ENCODE measurements around the gene NOS1AP. TPM values are rescaled to one million over a fixed set of nuclear protein-coding genes. Genes with fewer than 3 reads are reported as not detected.
"Not testable (repeated sequence)": the region's sequence is repeated elsewhere in the genome, so short reads cannot be mapped to it uniquely, and the experiment has no call there.

Gene NOS1AP
- total and polyA plus RNA-seq, 7 experiments from 2014 or later, result 0.08 to 0.15 TPM; not detected in 5

DNA sequence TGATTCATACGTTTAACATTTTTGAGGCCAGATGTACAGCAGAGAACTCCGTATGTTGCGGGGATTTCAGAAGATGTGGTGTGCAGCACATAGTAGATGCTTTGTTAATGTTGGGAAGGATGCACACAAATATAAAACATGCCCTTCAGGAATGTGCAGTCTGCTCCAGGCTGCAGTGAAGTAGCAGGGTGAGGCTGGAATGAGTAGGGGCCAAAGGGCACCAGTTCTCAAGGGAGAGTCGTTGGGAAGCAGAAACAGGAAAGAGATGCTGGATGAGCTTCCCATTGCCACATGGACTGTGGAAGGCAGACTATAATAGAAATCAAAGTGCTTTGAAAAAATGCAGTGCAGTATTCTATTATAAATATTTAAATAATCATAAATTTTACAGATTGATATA, 126.9 kb downstream of the NOS1AP start:
- Mint-ChIP-seq H3K36me3 (no peaks in the 10 kb centered on the region), H3K27me3 (peaks cover 11 to 29% (median 16%) of the 10 kb centered on the region in 5 donors), H3K9me3 (peaks cover 0 to 4% (median 0%) of the 10 kb centered on the region in 11 donors), H3K4me3 (no peak overlapping the region), H3K4me1 (no peaks in the 10 kb centered on the region), H3K27ac (no peak overlapping the region)
- H3K4me1 ChIP-seq (ENCODE audit: control insufficient read depth in 2 of 2, insufficient read depth in 2 of 2, low read length in 2 of 2), result no peaks in the 10 kb centered on the region
- intact Hi-C loops (cut with micrococcal nuclease), result no loop called here
- DNase-seq (no peak), ATAC-seq (no peak)
- CTCF ChIA-PET, result interaction anchor here (0.8 kb wide), 1 partner anchor 88 kb away, joined by 3 read pairs; no protein-coding TSS in a partner anchor
- H3K9me3 ChIP-seq (ENCODE audit: control insufficient read depth in 2 of 3, low read length in 3 of 3), result no peaks in the 10 kb centered on the region
- POLR2A ChIA-PET, result no interaction called here
- no peaks in the 10 kb centered on the region for H3K27me3 ChIP-seq (ENCODE audit: control insufficient read depth in 2 of 2, insufficient read depth in 2 of 2, low read length in 2 of 2)
- H3K36me3 ChIP-seq (ENCODE audit: control insufficient read depth in 2 of 3, insufficient read depth in 3 of 3, low read length in 3 of 3), result no peaks in the 10 kb centered on the region
- H3K27ac ChIP-seq (ENCODE audit: low read depth, low read length), result no peak overlapping the region
- H3K4me3 ChIP-seq (ENCODE audit: low read length), result no peak overlapping the region

DNA sequence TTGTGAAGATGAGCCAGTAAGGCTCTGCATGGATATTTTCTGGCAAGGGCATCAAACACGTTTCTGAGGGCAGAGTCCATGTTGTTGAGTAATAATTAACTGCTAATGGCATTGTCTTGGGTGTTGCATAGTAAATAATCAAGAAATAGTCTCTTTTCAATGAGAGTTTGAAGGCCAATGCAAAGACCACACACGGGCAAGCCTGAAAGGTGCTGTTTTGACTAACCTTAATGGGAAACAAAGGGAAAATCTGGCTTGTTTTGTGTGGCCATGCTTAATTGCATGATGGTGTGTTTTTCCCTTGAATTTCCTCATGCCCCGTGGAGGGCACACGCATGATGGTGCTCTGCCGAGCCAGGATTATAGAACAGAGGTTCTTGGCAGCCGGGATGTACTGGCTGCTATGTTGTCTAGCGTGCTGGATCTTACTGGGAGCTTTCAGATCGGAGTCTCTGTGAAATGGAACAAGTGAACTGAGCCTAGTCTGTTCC, 127.6 kb downstream of the NOS1AP start:
- Histone ChIP-seq H3K27ac (ENCODE audit: low read depth, low read length) (no peak overlapping the region), H3K27me3 (ENCODE audit: control insufficient read depth in 2 of 2, insufficient read depth in 2 of 2, low read length in 2 of 2) (no peaks in the 10 kb centered on the region), H3K9me3 (ENCODE audit: control insufficient read depth in 2 of 3, low read length in 3 of 3) (no peaks in the 10 kb centered on the region), H3K36me3 (ENCODE audit: control insufficient read depth in 2 of 3, insufficient read depth in 3 of 3, low read length in 3 of 3) (no peaks in the 10 kb centered on the region), H3K4me3 (ENCODE audit: low read length) (no peak overlapping the region), H3K4me1 (ENCODE audit: control insufficient read depth in 2 of 2, insufficient read depth in 2 of 2, low read length in 2 of 2) (no peaks in the 10 kb centered on the region)
- H3K27ac Mint-ChIP-seq, result no peak overlapping the region
- H3K27me3 Mint-ChIP-seq, result peaks cover 16 to 29% (median 22%) of the 10 kb centered on the region in 5 donors
- ChIA-PET POLR2A (no interaction called here), CTCF (no interaction called here)
- H3K36me3 Mint-ChIP-seq, result no peaks in the 10 kb centered on the region
- intact Hi-C loops (cut with micrococcal nuclease), result no loop called here
- DNase-seq, result no peak
- H3K9me3 Mint-ChIP-seq, result peaks cover 0 to 4% (median 0%) of the 10 kb centered on the region in 11 donors
- no peak overlapping the region for H3K4me3 Mint-ChIP-seq
- ATAC-seq, result no peak
- H3K4me1 Mint-ChIP-seq, result no peaks in the 10 kb centered on the region

DNA sequence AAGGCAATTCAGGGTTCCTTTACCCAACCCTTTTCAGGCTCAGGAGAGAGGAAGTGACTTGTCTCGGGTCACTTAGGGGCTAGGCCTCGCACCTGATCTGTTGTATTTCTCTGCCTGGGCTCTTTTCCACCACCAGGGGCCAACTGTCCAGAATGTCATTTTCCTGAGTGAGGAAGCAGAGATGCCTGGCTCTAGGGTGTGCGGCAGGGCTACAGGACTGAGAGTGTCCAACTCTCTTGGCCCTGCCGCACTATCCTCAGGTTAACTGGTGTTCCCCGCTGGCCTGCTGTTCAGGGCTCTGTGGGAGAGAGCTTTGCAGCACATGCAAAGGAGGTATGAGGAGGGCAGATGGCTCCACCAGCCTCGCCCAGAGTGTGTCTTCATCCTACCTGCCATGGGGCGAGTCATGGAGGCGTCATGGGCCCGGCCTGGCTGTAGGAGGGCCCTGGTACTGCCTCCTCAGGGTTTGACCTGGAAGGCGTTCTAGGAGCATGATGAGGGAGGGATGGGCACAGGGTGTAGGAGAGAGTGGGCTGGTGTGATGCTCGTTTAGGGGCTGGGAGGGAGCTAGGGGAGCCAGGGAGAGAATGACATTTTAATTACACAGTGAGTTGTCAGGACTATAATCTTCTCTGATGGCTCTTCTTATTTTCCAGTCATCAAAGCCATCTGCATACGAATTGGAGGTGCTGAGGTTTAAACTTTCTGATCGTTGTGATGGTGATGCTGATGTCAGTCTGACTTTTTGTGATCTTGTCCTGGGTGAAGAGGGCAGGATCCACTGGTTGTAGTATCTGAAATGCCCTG, 128.3 kb downstream of the NOS1AP start:
- no peak for DNase-seq
- no peak for ATAC-seq
- CTCF ChIA-PET, result no interaction called here
- Mint-ChIP-seq H3K36me3 (no peaks in the 10 kb centered on the region), H3K4me1 (no peaks in the 10 kb centered on the region), H3K27me3 (peaks cover 16 to 31% (median 25%) of the 10 kb centered on the region in 5 donors), H3K9me3 (peaks cover 0 to 4% (median 0%) of the 10 kb centered on the region in 11 donors), H3K27ac (no peak overlapping the region), H3K4me3 (no peak overlapping the region)
- no peak overlapping the region for H3K27ac ChIP-seq (ENCODE audit: low read depth, low read length)
- no peaks in the 10 kb centered on the region for H3K36me3 ChIP-seq (ENCODE audit: control insufficient read depth in 2 of 3, insufficient read depth in 3 of 3, low read length in 3 of 3)
- H3K27me3 ChIP-seq (ENCODE audit: control insufficient read depth in 2 of 2, insufficient read depth in 2 of 2, low read length in 2 of 2), result no peaks in the 10 kb centered on the region
- intact Hi-C loops (cut with micrococcal nuclease), result no loop called here
- POLR2A ChIA-PET, result no interaction called here
- H3K4me3 ChIP-seq (ENCODE audit: low read length), result no peak overlapping the region
- no peaks in the 10 kb centered on the region for H3K9me3 ChIP-seq (ENCODE audit: control insufficient read depth in 2 of 3, low read length in 3 of 3)
- H3K4me1 ChIP-seq (ENCODE audit: control insufficient read depth in 2 of 2, insufficient read depth in 2 of 2, low read length in 2 of 2), result no peaks in the 10 kb centered on the region

DNA sequence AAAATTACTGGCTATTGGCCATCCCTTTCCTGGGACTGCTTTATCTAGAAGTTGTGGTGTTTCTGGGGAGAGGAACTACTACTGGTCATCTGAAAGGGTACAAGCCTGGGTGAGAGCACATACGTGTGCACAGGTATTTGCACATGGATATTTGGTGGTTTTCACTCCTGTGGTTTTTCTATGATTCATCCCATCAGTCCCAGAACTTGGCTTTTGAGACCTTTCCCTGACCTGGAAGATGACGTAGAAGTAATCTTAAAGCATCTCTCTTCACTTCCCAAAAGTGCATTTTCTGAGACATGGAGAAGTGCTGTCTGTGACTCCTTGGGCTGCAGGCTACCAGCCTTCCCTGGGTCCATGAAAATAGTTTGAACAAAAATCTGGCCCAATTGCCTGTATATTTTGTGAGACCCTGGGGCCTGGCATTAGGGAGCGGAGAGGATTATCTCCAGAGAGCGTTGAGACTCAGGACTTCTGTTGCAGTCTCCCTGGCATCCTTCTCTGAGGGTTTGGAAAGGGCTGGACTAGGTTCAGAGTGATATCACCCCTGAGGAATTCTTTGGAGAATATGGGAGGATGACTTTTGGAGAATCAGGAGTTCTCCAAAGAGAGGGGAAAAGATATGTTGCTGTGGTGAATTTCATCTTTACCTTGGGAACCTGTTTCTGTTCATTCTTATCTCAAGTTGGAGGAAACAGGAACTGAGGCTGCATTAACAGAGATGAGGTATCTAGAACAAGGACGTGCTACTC, 130.8 kb downstream of the NOS1AP start:
- Histone ChIP-seq H3K27me3 (ENCODE audit: control insufficient read depth in 2 of 2, insufficient read depth in 2 of 2, low read length in 2 of 2) (no peaks in the 10 kb centered on the region), H3K4me3 (ENCODE audit: low read length) (no peak overlapping the region), H3K27ac (ENCODE audit: low read depth, low read length) (no peak overlapping the region), H3K4me1 (ENCODE audit: control insufficient read depth in 2 of 2, insufficient read depth in 2 of 2, low read length in 2 of 2) (no peaks in the 10 kb centered on the region), H3K36me3 (ENCODE audit: control insufficient read depth in 2 of 3, insufficient read depth in 3 of 3, low read length in 3 of 3) (no peaks in the 10 kb centered on the region), H3K9me3 (ENCODE audit: control insufficient read depth in 2 of 3, low read length in 3 of 3) (no peaks in the 10 kb centered on the region)
- no peak for DNase-seq
- Mint-ChIP-seq H3K4me1 (no peaks in the 10 kb centered on the region), H3K9me3 (peaks cover 0 to 4% (median 0%) of the 10 kb centered on the region in 11 donors), H3K27ac (no peak overlapping the region), H3K4me3 (no peak overlapping the region), H3K36me3 (no peaks in the 10 kb centered on the region), H3K27me3 (peaks cover 21 to 44% (median 36%) of the 10 kb centered on the region in 5 donors)
- intact Hi-C loops (cut with micrococcal nuclease), result no loop called here
- POLR2A ChIA-PET, result no interaction called here
- CTCF ChIA-PET, result no interaction called here
- no peak for ATAC-seq

DNA sequence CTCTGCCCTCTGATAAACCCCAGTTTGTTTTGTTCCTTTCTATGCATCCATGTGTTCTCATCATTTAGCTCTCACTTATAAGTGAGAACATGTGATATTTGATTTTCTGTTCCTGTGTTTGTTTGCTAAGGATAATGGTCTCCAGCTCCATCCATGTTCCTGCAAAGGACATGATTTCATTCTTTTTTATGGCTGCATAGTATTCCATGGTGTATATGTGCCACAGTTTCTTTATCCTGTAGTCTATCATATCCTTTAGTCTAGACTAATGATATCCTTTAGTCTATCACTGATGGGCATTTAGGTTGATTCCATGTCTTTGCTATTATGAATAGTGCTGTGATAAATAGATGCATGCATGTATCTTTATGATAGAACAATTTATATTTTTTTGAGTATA, 131.6 kb downstream of the NOS1AP start:
- H3K4me1 ChIP-seq (ENCODE audit: control insufficient read depth in 2 of 2, insufficient read depth in 2 of 2, low read length in 2 of 2); H3K9me3 Mint-ChIP-seq; intact Hi-C loops (cut with micrococcal nuclease); H3K36me3 ChIP-seq (ENCODE audit: control insufficient read depth in 2 of 3, insufficient read depth in 3 of 3, low read length in 3 of 3); H3K4me3 ChIP-seq (ENCODE audit: low read length); H3K4me1 Mint-ChIP-seq; H3K4me3 Mint-ChIP-seq; H3K36me3 Mint-ChIP-seq; H3K27me3 ChIP-seq (ENCODE audit: control insufficient read depth in 2 of 2, insufficient read depth in 2 of 2, low read length in 2 of 2); H3K27ac Mint-ChIP-seq; ATAC-seq; H3K9me3 ChIP-seq (ENCODE audit: control insufficient read depth in 2 of 3, low read length in 3 of 3); H3K27ac ChIP-seq (ENCODE audit: low read depth, low read length); DNase-seq; CTCF ChIA-PET; POLR2A ChIA-PET: not testable (repeated sequence)
- H3K27me3 Mint-ChIP-seq, result peaks cover 21 to 40% (median 31%) of the 10 kb centered on the region in 5 donors

DNA sequence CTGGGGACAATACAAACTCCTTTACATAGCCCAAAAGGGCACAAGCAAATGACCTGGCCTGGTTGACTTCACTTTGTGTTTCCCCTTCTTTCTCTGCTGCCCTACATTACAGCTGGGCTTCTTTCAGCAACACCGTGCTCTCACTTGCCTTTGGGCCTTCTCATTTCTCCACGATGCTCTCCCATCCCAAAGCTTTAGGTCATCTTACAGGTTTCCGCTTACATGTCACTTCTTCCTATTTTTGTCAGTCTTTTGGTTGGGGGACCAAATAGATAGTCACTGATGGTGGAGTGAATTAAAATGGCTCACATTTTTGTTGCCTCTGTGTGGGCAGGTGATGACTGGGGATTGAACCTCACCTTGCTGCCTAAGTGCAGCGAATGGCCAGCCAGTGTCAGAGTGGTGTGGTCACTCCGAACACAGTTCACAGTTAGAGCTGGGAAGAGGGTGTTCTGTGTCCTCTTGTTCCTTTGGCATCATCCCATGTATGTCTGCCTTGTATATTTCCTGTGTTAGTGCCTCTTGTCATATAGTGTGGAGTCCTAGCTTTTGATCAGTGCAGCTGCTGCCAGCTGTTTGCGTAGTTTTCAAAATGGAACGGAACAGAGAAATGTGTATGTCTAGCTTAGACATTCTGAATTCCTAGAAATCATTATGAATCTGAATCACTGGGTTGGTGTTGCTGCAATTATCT, 134.8 kb downstream of the NOS1AP start:
- Histone ChIP-seq H3K9me3 (ENCODE audit: control insufficient read depth in 2 of 3, low read length in 3 of 3) (no peaks in the 10 kb centered on the region), H3K27me3 (ENCODE audit: control insufficient read depth in 2 of 2, insufficient read depth in 2 of 2, low read length in 2 of 2) (peaks cover 0 to 3% of the 10 kb centered on the region in 2 donors), H3K27ac (ENCODE audit: low read depth, low read length) (no peak overlapping the region), H3K36me3 (ENCODE audit: control insufficient read depth in 2 of 3, insufficient read depth in 3 of 3, low read length in 3 of 3) (no peaks in the 10 kb centered on the region), H3K4me3 (ENCODE audit: low read length) (no peak overlapping the region), H3K4me1 (ENCODE audit: control insufficient read depth in 2 of 2, insufficient read depth in 2 of 2, low read length in 2 of 2) (no peaks in the 10 kb centered on the region)
- H3K4me1 Mint-ChIP-seq, result no peaks in the 10 kb centered on the region
- peaks cover 0 to 4% (median 0%) of the 10 kb centered on the region in 11 donors for H3K9me3 Mint-ChIP-seq
- no peak overlapping the region for H3K4me3 Mint-ChIP-seq
- POLR2A ChIA-PET, result no interaction called here
- DNase-seq (no peak), ATAC-seq (no peak)
- CTCF ChIA-PET, result no interaction called here
- no peak overlapping the region for H3K27ac Mint-ChIP-seq
- no peaks in the 10 kb centered on the region for H3K36me3 Mint-ChIP-seq
- peaks cover 24 to 39% (median 32%) of the 10 kb centered on the region in 5 donors for H3K27me3 Mint-ChIP-seq
- intact Hi-C loops (cut with micrococcal nuclease), result no loop called here

Data from naive thymus-derived CD4-positive, alpha-beta T cell (primary cell).